SK-N-SH treated with all-trans-retinoic acid at 6 μM for 48 hours (cell line): ENCODE results near the gene TMC6.

Source experiments
- ESRRG ChIP-seq: fragments of 250-450 bp; sonication (Bioruptor Pico); IDR thresholded peaks from 2 replicates; pipeline ENCODE4 v1.6.1; 2021; ENCODE audit warnings: mild to moderate bottlenecking
- ZNF565 ChIP-seq: fragments of 450-650 bp; formaldehyde crosslinking; conservative IDR thresholded peaks from 2 replicates; pipeline ENCODE4 v1.5.0; 2020; ENCODE audit warnings: low read depth, mild to moderate bottlenecking, moderate library complexity
- TF ChIP-seq, protein P1 (sequence below): fragments of 250-450 bp; sonication (Bioruptor Pico); IDR thresholded peaks from 2 replicates; pipeline ENCODE4 v1.5.1; 2021; ENCODE audit warnings: mild to moderate bottlenecking, moderate library complexity

DNA sequence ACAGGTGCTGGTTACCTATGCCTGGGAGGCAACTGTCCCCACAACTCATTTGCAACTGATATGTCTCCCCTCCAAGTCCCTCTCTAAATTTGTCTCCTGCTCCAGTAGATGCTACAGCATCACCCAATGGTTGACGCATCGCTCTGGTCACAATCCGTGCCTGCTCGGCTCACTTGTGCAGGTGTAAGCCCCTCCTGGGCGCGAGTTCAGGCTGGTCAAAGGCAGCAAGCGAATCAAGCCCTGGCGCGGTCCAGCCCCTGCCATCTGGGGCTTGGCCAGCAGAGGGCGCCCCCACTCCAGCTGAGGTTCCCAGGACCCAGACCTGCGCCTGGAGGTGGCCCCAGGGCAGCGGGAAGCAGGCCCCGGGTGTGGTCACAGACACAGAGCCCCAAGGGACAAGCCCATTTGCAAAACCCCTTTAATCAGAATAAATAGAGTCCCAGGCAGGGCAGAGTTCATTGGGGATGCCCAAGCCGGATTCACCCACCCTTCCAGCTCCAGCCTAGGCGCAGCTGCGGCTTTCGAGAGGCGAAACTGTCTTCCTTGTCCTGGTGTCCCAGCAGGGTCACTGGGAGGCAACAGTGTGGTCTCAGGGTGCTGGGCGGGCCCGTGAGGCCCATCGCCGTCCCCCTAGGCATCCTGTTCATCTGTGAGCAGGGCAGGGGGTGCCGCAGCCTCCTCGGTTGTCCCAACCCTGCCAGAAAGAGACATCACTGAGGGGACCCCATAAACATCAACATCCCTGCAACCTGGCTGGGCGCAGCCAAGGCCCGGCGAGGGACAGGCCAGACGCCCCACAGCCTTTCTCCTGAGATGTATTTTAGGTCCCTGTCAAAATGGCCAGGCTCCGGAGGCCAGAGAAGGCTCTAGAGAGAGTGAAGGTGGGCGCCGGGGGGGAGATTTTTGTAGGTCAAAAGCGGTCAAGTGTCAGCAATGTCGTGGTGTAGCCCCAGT, 15.8 kb downstream of the TMC6 start:
- TF ChIP-seq ZNF565 (CRISPR knock-in tag) (no peak), ESRRG (no peak)
- TF ChIP-seq, protein P1, sequence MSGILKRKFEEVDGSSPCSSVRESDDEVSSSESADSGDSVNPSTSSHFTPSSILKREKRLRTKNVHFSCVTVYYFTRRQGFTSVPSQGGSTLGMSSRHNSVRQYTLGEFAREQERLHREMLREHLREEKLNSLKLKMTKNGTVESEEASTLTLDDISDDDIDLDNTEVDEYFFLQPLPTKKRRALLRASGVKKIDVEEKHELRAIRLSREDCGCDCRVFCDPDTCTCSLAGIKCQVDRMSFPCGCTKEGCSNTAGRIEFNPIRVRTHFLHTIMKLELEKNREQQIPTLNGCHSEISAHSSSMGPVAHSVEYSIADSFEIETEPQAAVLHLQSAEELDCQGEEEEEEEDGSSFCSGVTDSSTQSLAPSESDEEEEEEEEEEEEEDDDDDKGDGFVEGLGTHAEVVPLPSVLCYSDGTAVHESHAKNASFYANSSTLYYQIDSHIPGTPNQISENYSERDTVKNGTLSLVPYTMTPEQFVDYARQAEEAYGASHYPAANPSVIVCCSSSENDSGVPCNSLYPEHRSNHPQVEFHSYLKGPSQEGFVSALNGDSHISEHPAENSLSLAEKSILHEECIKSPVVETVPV (CRISPR knock-in tag) = no peak
